B cell (primary cell): ENCODE measurements around the gene KIF7. TPM values are rescaled to one million over a fixed set of nuclear protein-coding genes. Genes with fewer than 3 reads are reported as not detected.

ENCODE experiments used
- ATAC-seq: fragments of 200-7000 bp; cut with Tn5 transposase; one replicate; pipeline ENCODE4 v1.10.0; 2021; ENCODE audit warnings: low read depth, mild to moderate bottlenecking, moderate number of reproducible peaks, moderate library complexity
- CTCF ChIA-PET: fragments of 350-600 bp; sonication (Branson Sonifier 250); formaldehyde crosslinking; loops from one replicate; lab custom pipeline; 2021; ENCODE audit warnings: antibody characterized with exemption, inconsistent platforms; lab: Charles Lee
- POLR2A ChIA-PET: fragments of 350-600 bp; sonication (Branson Sonifier 250); formaldehyde crosslinking; loops from one replicate; lab custom pipeline; 2021; ENCODE audit warnings: antibody characterized with exemption; lab: Charles Lee
- DNase-seq: peaks from one replicate; pipeline ENCODE4 v3.0.0; 2013
- H2AFZ ChIP-seq: 2 replicates; pipeline ENCODE4 v1.6.1; 2012; ENCODE audit warnings: mild to moderate bottlenecking, low read depth, low read length; ENCODE audit not compliant: insufficient read depth, poor library complexity, severe bottlenecking
- H3K27ac ChIP-seq, 2 donors: 1 replicate in 1 of 2; 2 replicates in 1 of 2; pipeline ENCODE4 v1.5.1; 2012 to 2013; ENCODE audit warnings: low read length in 2 of 2, mild to moderate bottlenecking in 2 of 2, moderate library complexity in 1 of 2
- H3K27me3 ChIP-seq, 4 experiments: fragments of 200-600 bp in 1 of 4; sonication (generic) in 1 of 4; replicated peaks in 1 of 4; 1 replicate in 2 of 4; 2 replicates in 2 of 4; pipeline versions ENCODE4 v1.6.1 to v1.7.0; 2013 to 2016; ENCODE audit warnings: low read length in 3 of 4, mild to moderate bottlenecking in 2 of 4, mixed read lengths in 1 of 4, moderate library complexity in 1 of 4; ENCODE audit not compliant: insufficient read depth in 4 of 4, control insufficient read depth in 3 of 4; ENCODE audit errors: control extremely low read depth in 1 of 4
- H3K36me3 ChIP-seq, 2 experiments: replicated peaks in 1 of 2; 1 replicate in 1 of 2; 2 replicates in 1 of 2; pipeline versions ENCODE4 v1.6.1 to v1.7.1; 2013; ENCODE audit warnings: low read length in 1 of 2; ENCODE audit not compliant: insufficient read depth in 2 of 2, control insufficient read depth in 1 of 2; ENCODE audit errors: control extremely low read depth in 1 of 2, extremely low read depth in 1 of 2
- H3K4me1 ChIP-seq, 2 donors: fragments of 200-600 bp in 1 of 2; sonication (generic) in 1 of 2; 1 replicate in 1 of 2; 2 replicates in 1 of 2; pipeline versions ENCODE4 v1.5.1 to v1.6.1; 2013 to 2017; ENCODE audit warnings: low read length in 2 of 2; ENCODE audit not compliant: control insufficient read depth in 2 of 2, insufficient read depth in 2 of 2
- H3K4me2 ChIP-seq: replicated peaks from 2 replicates; pipeline ENCODE3; 2012; ENCODE audit warnings: mild to moderate bottlenecking, low read depth, low read length; ENCODE audit not compliant: poor library complexity, severe bottlenecking
- H3K4me3 ChIP-seq, 5 experiments: fragments of 200-600 bp in 1 of 5; sonication (generic) in 1 of 5; 1 replicate in 3 of 5; 2 replicates in 2 of 5; pipeline versions ENCODE4 v1.5.1 to v1.7.0; 2011 to 2016; ENCODE audit warnings: low read length in 4 of 5, mild to moderate bottlenecking in 4 of 5, low read depth in 2 of 5, control low read depth in 1 of 5, moderate library complexity in 1 of 5; ENCODE audit not compliant: insufficient read depth in 1 of 5; ENCODE audit errors: control extremely low read depth in 1 of 5, extremely low read depth in 1 of 5
- H3K79me2 ChIP-seq: fragments of 200-600 bp; sonication (generic); one replicate; pipeline ENCODE4 v1.6.0; 2016; ENCODE audit warnings: low read length; ENCODE audit not compliant: control insufficient read depth, insufficient read depth
- H3K9ac ChIP-seq: fragments of 200-600 bp; sonication (generic); 2 replicates; pipeline ENCODE4 v1.6.1; 2017; ENCODE audit warnings: mild to moderate bottlenecking, low read length, moderate library complexity
- H3K9me3 ChIP-seq, 3 donors: one replicate each; pipeline versions ENCODE4 v1.6.1 to v1.7.1; 2013; ENCODE audit warnings: low read length in 2 of 3; ENCODE audit not compliant: control insufficient read depth in 2 of 3, insufficient read depth in 1 of 3; ENCODE audit errors: control extremely low read depth in 1 of 3
- H4K20me1 ChIP-seq: 2 replicates; pipeline ENCODE4 v1.6.0; 2012; ENCODE audit warnings: mild to moderate bottlenecking, low read length; ENCODE audit not compliant: insufficient read depth, control insufficient read depth, poor library complexity, severe bottlenecking
- H3K27ac Mint-ChIP-seq: one replicate; pipeline ENCODE4 v1.8.0; 2021; ENCODE audit warnings: mixed read lengths
- H3K27me3 Mint-ChIP-seq: one replicate; pipeline ENCODE4 v1.8.0; 2021; ENCODE audit warnings: mixed read lengths
- H3K4me1 Mint-ChIP-seq: one replicate; pipeline ENCODE4 v1.8.0; 2021; ENCODE audit warnings: mixed read lengths
- H3K4me3 Mint-ChIP-seq: one replicate; pipeline ENCODE4 v1.8.0; 2021; ENCODE audit warnings: mixed read lengths
- H3K9me3 Mint-ChIP-seq: one replicate; pipeline ENCODE4 v1.8.0; 2022; ENCODE audit warnings: mixed read lengths; ENCODE audit not compliant: insufficient read depth
- CTCF ChIP-seq: fragments of 200-600 bp; IDR thresholded peaks from one replicate; pipeline ENCODE4 v1.8.0; 2022; ENCODE audit warnings: antibody characterized with exemption, mild to moderate bottlenecking
- EZH2 ChIP-seq: IDR thresholded peaks from 2 replicates; pipeline ENCODE4 v1.6.1; 2012; ENCODE audit warnings: borderline replicate concordance, low read depth, mild to moderate bottlenecking, moderate library complexity, low read length; ENCODE audit not compliant: insufficient read depth, poor library complexity, severe bottlenecking
- WGBS: methylation state at CpG from one replicate; pipeline ENCODE4 v1.1.5; 2013; ENCODE audit warnings: missing lambda C conversion rate; ENCODE audit not compliant: insufficient coverage; 5-methylcytosine and 5-hydroxymethylcytosine counted together
- intact Hi-C: fragments of 100-400 bp; cut with micrococcal nuclease; formaldehyde crosslinking; loops from one replicate; pipeline ENCODE4 v1.10.0; 2022
- polyA plus RNA-seq: library from polyadenylated mRNA; depleted of rRNA; stranded (reverse); fragments of >200 nt; gene quantifications from 2 replicates; pipeline ENCODE4 v1.2.3, GENCODE V29; 2012
- total RNA-seq, 2 donors: library from RNA; stranded (reverse); fragments of 120-200 nt in 1 of 2; gene quantifications; 1 replicate in 1 of 2; 2 replicates in 1 of 2; pipeline versions ENCODE4 v1.2.3 to v1.2.4, GENCODE V29; 2013 to 2022

The KIF7 gene
- total and polyA plus RNA-seq, 2 donors (not counting 1 experiment from before 2014, with no cell fraction given) = not detected

GRCh38 chr15:89693091-89693490, 37.8 kb upstream of the KIF7 start:
- WGBS = 100% methylated on average over 1 of the region's 2 CpGs
- no peak overlapping the region for H3K4me3 Mint-ChIP-seq
- Histone ChIP-seq H3K9me3 (peaks cover 0 to 3% (median 0%) of the 10 kb centered on the region in 3 donors), H2AFZ (no peak overlapping the region), H4K20me1 (no peaks in the 10 kb centered on the region), H3K4me1 (peaks cover 4 to 12% of the 10 kb centered on the region in 2 donors), H3K9ac (no peak overlapping the region), H3K27ac (no peak overlapping the region), H3K36me3 (no peaks in the 10 kb centered on the region), H3K4me3 (no peak overlapping the region), H3K27me3 (no peaks in the 10 kb centered on the region), H3K4me2 (no peak overlapping the region), H3K79me2 (no peaks in the 10 kb centered on the region)
- H3K4me1 Mint-ChIP-seq = peaks cover 13% of the 10 kb centered on the region
- no peak overlapping the region for H3K27ac Mint-ChIP-seq
- intact Hi-C loops = loop anchor here (10.0 kb wide), 1 partner anchor 1242 kb away; the partner anchor contains the start of genes HDDC3 and UNC45A
- ChIA-PET CTCF (no interaction called here), POLR2A (no interaction called here)
- peaks cover 3% of the 10 kb centered on the region for H3K9me3 Mint-ChIP-seq
- no peaks in the 10 kb centered on the region for H3K27me3 Mint-ChIP-seq
- ATAC-seq = no peak
- DNase-seq = no peak
- TF ChIP-seq EZH2 (no peak), CTCF (no peak)
